Measurements from ENCODE around the gene HYAL3.
A peak's percentile ranks its signal among the peaks of the same experiment; 100 is the strongest.
"Not testable (repeated sequence)": the region's sequence is repeated elsewhere in the genome, so short reads cannot be mapped to it uniquely, and the experiment has no call there.

The HYAL3 gene

DNA sequence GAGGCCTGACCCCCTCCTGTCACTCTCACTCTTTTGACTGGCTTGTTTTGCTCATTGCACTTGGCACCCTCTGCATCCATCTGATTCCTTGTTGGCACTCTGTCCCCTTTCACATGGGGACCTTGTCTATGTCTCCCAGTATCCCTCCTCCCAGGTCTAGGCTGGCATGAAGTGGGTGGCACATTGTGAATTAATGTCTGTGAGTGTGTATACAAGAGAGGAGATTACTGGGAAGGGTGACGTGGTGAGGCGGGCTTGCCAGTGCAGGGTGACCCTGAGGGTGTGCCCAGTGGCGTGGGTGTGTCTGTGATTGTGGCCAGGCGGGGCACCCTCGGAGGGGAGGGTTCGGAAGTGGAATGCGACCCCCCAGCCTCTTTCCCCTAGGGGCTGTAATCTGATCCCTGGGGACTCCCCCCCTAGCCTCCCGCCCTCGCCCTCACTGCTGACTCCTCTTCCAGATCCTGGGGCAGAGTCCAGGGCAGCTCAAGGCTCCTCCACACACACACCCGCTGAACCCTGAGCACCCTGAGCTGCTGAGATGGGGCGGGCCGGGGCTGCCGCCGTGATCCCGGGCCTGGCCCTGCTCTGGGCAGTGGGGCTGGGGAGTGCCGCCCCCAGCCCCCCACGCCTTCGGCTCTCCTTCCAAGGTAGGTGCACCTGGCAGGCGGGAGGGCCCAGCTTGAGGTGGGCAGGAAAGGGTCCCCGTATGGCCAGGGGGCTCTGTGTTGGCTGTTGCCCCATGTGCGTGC, 30.3 kb downstream of the HYAL3 start, which contains the start of gene SEMA3B:
SEMA3B (plus strand) TSS at position 445 of the 749 bp plus-strand sequence; CDS start at position 539, 94 bp downstream.
- DNase-seq (no peak), ATAC-seq (replicated peaks) (no peak)
- Mint-ChIP-seq H3K4me1 (peaks cover 6 to 9% of the 10 kb centered on the region in 2 donors), H3K9me3 (no peaks in the 10 kb centered on the region), H3K4me3 (no peak within 1 kb of the TSS), H3K36me3 (no peaks in the 10 kb centered on the region), H3K27me3 (peaks cover 29 to 64% of the 10 kb centered on the region in 2 donors), H3K27ac (no peak within 1 kb of the TSS)

- peaks cover 5 to 6% of the 10 kb centered on the region in 2 donors for H3K4me1 Mint-ChIP-seq
- peaks cover 29 to 60% of the 10 kb centered on the region in 2 donors for H3K27me3 Mint-ChIP-seq
- H3K36me3 Mint-ChIP-seq, result no peaks in the 10 kb centered on the region
- no peak for DNase-seq
- no peaks in the 10 kb centered on the region for H3K9me3 Mint-ChIP-seq
- ATAC-seq (replicated peaks), result no peak
- no peak overlapping the region for H3K27ac Mint-ChIP-seq
- no peak overlapping the region for H3K4me3 Mint-ChIP-seq
Observed at GRCh38 chr3:50268276-50268675, 30.9 kb downstream of the HYAL3 start.

DNA sequence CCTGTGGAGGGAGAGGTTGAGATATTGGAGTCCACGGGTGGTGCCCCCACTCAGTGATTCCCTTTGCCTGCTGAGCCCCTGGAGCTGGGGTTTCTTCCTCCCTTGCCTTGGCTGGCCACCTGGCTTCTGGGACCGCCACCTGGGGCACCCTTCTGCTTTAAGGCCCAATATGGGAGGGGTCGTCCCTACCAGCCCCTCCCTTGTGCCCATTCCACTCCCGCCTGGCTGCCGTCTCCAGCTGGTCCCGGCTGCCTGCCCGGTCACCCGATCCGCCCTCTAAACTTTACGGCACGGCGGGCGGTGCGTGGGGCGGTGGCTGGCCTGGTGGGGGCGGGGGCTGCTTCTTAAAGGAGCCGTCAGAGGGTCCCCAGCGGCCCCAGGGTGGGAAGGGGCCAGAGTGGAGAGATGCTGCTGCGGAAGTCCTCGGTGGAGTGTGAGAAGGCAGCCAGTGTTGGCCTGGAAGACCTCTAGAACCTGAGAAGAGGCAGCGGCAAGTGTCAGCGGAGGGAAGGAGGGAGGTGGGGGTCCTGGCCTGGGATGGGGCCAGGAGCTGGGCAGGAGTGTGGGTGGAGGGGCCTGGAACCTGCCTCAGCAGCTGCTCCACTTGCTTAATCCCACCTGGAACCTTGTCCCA, 31.8 kb downstream of the HYAL3 start:
- no peak for ATAC-seq (replicated peaks)
- Mint-ChIP-seq H3K9me3 (no peaks in the 10 kb centered on the region), H3K27ac (no peak overlapping the region), H3K27me3 (peaks cover 24 to 55% of the 10 kb centered on the region in 2 donors), H3K36me3 (no peaks in the 10 kb centered on the region), H3K4me1 (no peaks in the 10 kb centered on the region), H3K4me3 (no peak overlapping the region)
- DNase-seq, result no peak

- no peak overlapping the region for H3K27ac Mint-ChIP-seq
- no peaks in the 10 kb centered on the region for H3K9me3 Mint-ChIP-seq
- peaks cover 24 to 55% of the 10 kb centered on the region in 2 donors for H3K27me3 Mint-ChIP-seq
- H3K36me3 Mint-ChIP-seq, result no peaks in the 10 kb centered on the region
- ATAC-seq (replicated peaks) (no peak), DNase-seq (no peak)
- no peaks in the 10 kb centered on the region for H3K4me1 Mint-ChIP-seq
- no peak overlapping the region for H3K4me3 Mint-ChIP-seq
Observed at GRCh38 chr3:50266836-50267235, 32.4 kb downstream of the HYAL3 start.

- Mint-ChIP-seq H3K4me1 (peaks cover 3 to 4% of the 10 kb centered on the region in 2 donors), H3K27me3 (peaks cover 24 to 55% of the 10 kb centered on the region in 2 donors), H3K4me3 (no peak overlapping the region), H3K9me3 (no peaks in the 10 kb centered on the region), H3K36me3 (no peaks in the 10 kb centered on the region), H3K27ac (no peak overlapping the region)
- DNase-seq (no peak), ATAC-seq (replicated peaks) (no peak)
Observed at GRCh38 chr3:50266017-50266416, 33.2 kb downstream of the HYAL3 start.

DNA sequence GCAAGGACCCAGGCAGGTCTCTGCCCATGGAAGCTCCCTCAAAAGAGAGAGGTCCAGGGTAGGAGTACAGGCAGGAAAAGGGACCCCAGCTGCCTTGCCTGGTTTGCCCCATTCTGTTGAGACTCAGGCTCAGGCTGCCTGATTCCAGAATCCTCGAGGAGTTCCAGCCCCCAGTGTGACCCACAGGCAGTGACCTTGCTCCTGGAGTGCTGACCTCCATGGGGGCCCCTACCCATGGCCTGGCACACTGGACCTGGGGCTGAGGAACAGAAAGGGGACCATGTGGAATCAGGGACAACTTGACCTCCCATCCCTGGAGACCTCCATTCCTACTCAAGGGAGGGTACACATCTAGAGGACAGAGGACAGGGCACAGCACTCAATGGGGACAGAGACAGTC, 33.6 kb downstream of the HYAL3 start:
- H3K36me3 Mint-ChIP-seq, result no peaks in the 10 kb centered on the region
- H3K9me3 Mint-ChIP-seq, result no peaks in the 10 kb centered on the region
- peaks cover 3 to 9% of the 10 kb centered on the region in 2 donors for H3K4me1 Mint-ChIP-seq
- H3K27ac Mint-ChIP-seq, result no peak overlapping the region
- ATAC-seq (replicated peaks), result no peak
- peaks cover 24 to 55% of the 10 kb centered on the region in 2 donors for H3K27me3 Mint-ChIP-seq
- no peak for DNase-seq
- no peak overlapping the region for H3K4me3 Mint-ChIP-seq

GRCh38 chr3:50264964-50265485, 34.2 kb downstream of the HYAL3 start:
- Mint-ChIP-seq H3K4me1 (peaks cover 3 to 12% of the 10 kb centered on the region in 2 donors), H3K27ac (no peak overlapping the region), H3K4me3 (no peak overlapping the region), H3K9me3 (no peaks in the 10 kb centered on the region), H3K27me3 (peaks cover 24 to 51% of the 10 kb centered on the region in 2 donors), H3K36me3 (no peaks in the 10 kb centered on the region)
- ATAC-seq (replicated peaks), result no peak
- no peak for DNase-seq

- Mint-ChIP-seq H3K27ac (peak overlapping the region; percentile 65), H3K4me1 (peaks cover 5 to 18% of the 10 kb centered on the region in 2 donors), H3K27me3 (peaks cover 24 to 46% of the 10 kb centered on the region in 2 donors), H3K9me3 (no peaks in the 10 kb centered on the region), H3K36me3 (peaks cover 0 to 4% of the 10 kb centered on the region in 2 donors), H3K4me3 (no peak overlapping the region)
- DNase-seq (no peak), ATAC-seq (replicated peaks) (no peak)
Observed at GRCh38 chr3:50264383-50264963, 34.7 kb downstream of the HYAL3 start.

- Mint-ChIP-seq H3K4me1 (peaks cover 5 to 25% of the 10 kb centered on the region in 2 donors), H3K36me3 (peaks cover 3 to 8% of the 10 kb centered on the region in 2 donors), H3K27me3 (peaks cover 20 to 38% of the 10 kb centered on the region in 2 donors), H3K9me3 (no peaks in the 10 kb centered on the region), H3K4me3 (no peak overlapping the region), H3K27ac (peak overlapping the region; percentile 65)
- no peak for ATAC-seq (replicated peaks)
- DNase-seq, result no peak
Observed at GRCh38 chr3:50263478-50264382, 35.5 kb downstream of the HYAL3 start.

DNA sequence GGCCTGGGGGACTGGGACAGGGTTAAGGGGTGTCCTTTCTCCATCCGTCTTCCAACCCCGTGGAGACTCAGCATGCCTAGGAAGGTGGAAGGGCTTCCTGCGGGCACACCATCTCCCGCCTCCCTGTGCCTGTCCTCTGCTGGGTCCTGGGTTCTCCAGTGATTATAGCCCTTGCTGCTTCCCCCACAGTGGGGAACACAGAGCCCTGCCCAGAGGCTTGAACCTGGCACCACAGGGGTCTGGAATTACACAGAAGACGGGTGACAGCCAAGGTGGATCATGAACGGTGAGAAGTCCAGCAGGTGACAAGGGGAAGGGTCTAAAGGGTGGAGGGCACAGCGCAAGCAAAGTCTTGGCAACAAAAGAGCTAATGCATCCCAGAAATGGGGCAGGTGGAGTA, 36.4 kb downstream of the HYAL3 start:
- ATAC-seq (replicated peaks), result no peak
- Mint-ChIP-seq H3K4me3 (no peak overlapping the region), H3K36me3 (peaks cover 10 to 18% of the 10 kb centered on the region in 2 donors), H3K27me3 (peaks cover 10 to 29% of the 10 kb centered on the region in 2 donors), H3K9me3 (no peaks in the 10 kb centered on the region), H3K27ac (no peak overlapping the region), H3K4me1 (peaks cover 7 to 28% of the 10 kb centered on the region in 2 donors)
- DNase-seq, result no peak

DNA sequence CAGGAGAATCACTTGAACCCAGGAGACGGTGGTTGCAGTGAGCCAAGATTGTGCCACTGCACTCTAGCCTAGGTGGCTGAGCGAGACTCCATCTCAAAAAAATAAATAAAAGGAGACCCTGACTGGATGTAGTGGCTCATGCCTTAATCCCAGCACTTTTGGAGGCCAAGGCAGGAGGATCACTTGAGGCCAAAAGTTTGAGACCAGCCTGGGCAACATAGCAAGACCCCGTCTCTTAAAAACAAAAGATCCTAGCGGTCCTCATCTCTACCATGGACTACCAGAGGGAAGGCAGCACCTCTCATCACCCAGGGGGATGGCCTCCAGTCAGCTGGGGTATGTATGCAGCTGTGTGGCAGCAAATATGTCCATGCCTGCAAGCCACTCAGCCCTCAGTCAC, 37.0 kb downstream of the HYAL3 start:
- not testable (repeated sequence) for H3K9me3 Mint-ChIP-seq; ATAC-seq (replicated peaks); H3K4me3 Mint-ChIP-seq; H3K27ac Mint-ChIP-seq; DNase-seq
- peaks cover 9 to 28% of the 10 kb centered on the region in 2 donors for H3K4me1 Mint-ChIP-seq
- H3K36me3 Mint-ChIP-seq, result peaks cover 15 to 24% of the 10 kb centered on the region in 2 donors
- peaks cover 8 to 23% of the 10 kb centered on the region in 2 donors for H3K27me3 Mint-ChIP-seq

DNA sequence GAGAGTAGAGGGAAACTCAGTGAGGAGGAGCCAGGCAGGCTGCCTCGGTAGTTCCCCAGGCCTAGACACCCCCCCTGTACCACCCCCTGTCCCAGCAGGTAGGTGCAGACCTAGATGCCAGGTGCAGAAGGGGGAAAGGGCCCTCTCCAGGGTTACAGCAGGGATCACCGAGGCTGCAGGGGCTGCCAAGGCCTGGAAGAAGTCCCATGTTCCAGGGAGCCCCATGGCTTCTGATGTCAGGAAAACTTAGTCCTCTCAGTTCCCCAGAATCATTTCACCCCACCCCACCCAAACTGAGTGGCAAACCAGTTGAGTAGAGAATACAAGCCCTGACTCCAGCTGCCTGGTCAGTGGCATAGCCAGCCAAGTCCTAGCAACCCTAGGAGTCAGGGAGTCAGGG, 37.7 kb downstream of the HYAL3 start:
- Mint-ChIP-seq H3K4me1 (peaks cover 10 to 28% of the 10 kb centered on the region in 2 donors), H3K4me3 (peak overlapping the region; percentile 78 to 83), H3K27ac (peak overlapping the region; percentile 90), H3K36me3 (peaks cover 20 to 30% of the 10 kb centered on the region in 2 donors), H3K9me3 (no peaks in the 10 kb centered on the region), H3K27me3 (peaks cover 8 to 16% of the 10 kb centered on the region in 2 donors)
- no peak for ATAC-seq (replicated peaks)
- no peak for DNase-seq

GRCh38 chr3:50260942-50261441, 38.2 kb downstream of the HYAL3 start:
- peak overlapping the region; percentile 78 to 83 for H3K4me3 Mint-ChIP-seq

More at GRCh38 chr3:50260942-50261441, 38.2 kb downstream of the HYAL3 start:
- Mint-ChIP-seq H3K36me3 (peaks cover 22 to 32% of the 10 kb centered on the region in 2 donors), H3K27ac (peak overlapping the region; percentile 90), H3K4me1 (peaks cover 10 to 28% of the 10 kb centered on the region in 2 donors), H3K9me3 (no peaks in the 10 kb centered on the region), H3K27me3 (peaks cover 8 to 12% of the 10 kb centered on the region in 2 donors)
- DNase-seq (no peak), ATAC-seq (replicated peaks) (no peak)

Data from stimulated activated naive B cell treated with anti-CD40 and anti-IgM and Interleukin-4, amounts not matched to agents 10 μg/mL and 1 μg/mL and 100 μg/mL, for 72 hours (primary cell).